ENCODE results near the gene DYNC2LI1.

DYNC2LI1 gene

DNA sequence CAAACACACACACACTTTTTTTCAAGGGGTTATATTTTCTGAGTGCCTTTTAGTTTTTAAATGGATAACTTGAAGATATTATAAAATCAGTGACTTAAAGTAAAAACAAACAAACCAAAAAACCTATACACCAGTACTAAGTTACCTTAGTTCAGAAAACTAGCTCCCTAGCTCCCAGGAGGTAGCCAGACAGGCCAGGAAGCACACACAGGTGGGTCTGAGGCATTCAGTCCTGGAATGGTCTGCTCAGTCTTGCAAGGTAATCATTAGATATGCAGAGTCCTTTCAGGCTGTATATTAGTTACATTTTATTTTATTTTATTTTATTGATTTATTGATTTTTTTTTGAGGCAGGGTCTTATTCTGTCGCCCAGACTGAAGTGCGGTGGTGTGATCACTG lies 10.7 kb upstream of the DYNC2LI1 start:
- no peak for DNase-seq (ENCODE audit: low spot score)
- TF ChIP-seq, protein P1, sequence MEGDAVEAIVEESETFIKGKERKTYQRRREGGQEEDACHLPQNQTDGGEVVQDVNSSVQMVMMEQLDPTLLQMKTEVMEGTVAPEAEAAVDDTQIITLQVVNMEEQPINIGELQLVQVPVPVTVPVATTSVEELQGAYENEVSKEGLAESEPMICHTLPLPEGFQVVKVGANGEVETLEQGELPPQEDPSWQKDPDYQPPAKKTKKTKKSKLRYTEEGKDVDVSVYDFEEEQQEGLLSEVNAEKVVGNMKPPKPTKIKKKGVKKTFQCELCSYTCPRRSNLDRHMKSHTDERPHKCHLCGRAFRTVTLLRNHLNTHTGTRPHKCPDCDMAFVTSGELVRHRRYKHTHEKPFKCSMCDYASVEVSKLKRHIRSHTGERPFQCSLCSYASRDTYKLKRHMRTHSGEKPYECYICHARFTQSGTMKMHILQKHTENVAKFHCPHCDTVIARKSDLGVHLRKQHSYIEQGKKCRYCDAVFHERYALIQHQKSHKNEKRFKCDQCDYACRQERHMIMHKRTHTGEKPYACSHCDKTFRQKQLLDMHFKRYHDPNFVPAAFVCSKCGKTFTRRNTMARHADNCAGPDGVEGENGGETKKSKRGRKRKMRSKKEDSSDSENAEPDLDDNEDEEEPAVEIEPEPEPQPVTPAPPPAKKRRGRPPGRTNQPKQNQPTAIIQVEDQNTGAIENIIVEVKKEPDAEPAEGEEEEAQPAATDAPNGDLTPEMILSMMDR (IDR thresholded peaks at IDR 0.05; ENCODE audit: extremely low read depth, missing control alignments): no peak

DNA sequence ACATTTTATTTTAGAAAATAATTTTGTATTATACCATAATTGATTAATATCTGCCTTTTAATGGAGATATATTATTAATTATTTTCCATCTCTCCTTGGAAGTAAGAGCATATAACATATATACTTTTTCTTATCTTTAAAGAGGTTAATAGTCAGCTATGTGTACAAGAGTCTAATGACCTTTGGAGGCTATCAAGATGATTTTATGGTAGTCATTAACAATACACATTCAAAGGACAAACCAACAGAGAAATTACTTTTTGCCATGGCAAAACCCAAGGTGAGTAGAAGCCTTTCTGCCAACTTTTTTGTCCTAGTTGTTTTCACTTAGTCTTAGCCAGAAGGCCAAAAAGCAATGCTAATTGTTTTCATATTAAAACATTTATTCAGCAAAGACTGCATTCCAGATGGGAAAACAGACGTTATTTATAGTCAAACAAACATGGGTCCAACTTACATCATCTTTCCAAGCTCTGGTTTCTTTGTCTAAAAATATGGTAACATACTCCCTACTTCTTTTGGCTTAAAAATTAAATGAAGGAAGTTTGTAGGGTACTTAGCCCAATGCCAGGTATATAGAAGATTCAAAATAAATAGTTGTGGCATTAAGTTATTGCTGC lies 9.6 kb upstream of the DYNC2LI1 start:
- DNase-seq (ENCODE audit: low spot score): no peak
- TF ChIP-seq, protein P1 (IDR thresholded peaks at IDR 0.05; ENCODE audit: extremely low read depth, missing control alignments): no peak

DNA sequence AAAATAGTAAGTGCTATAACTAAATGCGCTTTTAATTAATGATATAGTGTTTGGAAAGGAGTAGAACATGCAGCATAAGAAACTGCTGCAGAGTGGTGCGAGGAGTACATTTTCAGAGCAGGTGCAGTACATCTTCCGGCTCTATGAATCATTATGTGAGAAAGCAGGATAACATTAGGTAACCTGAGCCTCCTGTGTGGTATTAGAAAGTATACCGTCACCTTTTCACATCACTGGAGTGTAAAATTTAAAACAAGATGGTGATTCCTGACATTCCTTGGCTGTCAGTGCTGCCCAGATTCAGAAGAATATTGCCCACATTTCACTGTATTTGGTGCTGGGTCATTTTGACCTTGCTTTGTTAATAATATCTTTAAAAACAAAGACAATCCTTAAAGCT lies 7.8 kb upstream of the DYNC2LI1 start:
- TF ChIP-seq, protein P1 (IDR thresholded peaks at IDR 0.05; ENCODE audit: extremely low read depth, missing control alignments): no peak
- DNase-seq (ENCODE audit: low spot score): no peak

DNA sequence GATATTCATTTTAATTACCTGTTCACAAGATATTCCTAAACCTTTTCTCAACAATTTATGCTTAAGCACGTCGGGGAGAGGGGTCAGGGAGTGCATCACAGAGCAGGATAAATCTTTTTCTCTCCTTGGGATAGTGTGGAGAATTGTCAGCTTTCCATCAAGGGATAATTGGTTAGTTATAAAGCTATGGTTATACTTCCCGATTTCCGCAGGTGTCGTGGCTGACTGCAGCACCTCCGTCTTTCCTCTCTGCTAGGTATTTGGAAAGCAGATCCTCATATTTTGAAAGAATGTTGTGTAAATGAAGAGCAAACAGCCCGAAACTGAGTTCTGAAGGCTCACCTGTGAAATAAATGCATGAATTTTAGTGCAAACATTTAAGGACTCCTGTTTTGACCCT lies 778 bp downstream of the DYNC2LI1 start:
- TF ChIP-seq, protein P1 (IDR thresholded peaks at IDR 0.05; ENCODE audit: extremely low read depth, missing control alignments): no peak
- DNase-seq (ENCODE audit: low spot score): no peak

DNA sequence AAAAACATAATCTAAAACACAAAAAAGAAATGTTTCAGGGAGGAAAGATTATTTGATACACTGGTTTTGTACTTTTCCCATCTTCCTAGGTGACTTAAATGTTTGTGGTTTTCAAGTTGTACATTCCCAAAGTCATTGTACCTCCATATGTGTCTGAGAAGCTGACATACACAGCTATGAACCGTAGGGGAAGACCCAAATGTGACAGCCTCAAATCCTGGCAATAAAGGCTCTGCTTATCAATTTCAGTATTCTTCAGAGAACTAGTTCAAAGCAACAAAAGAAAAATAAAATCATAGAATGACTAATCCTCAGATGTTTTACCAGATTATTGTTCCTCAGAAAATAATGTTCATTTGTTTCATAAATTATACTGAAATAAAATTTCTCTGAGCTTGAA lies 2.5 kb downstream of the DYNC2LI1 start:
- TF ChIP-seq, protein P1 (IDR thresholded peaks at IDR 0.05; ENCODE audit: extremely low read depth, missing control alignments): no peak
- DNase-seq (ENCODE audit: low spot score): no peak

DNA sequence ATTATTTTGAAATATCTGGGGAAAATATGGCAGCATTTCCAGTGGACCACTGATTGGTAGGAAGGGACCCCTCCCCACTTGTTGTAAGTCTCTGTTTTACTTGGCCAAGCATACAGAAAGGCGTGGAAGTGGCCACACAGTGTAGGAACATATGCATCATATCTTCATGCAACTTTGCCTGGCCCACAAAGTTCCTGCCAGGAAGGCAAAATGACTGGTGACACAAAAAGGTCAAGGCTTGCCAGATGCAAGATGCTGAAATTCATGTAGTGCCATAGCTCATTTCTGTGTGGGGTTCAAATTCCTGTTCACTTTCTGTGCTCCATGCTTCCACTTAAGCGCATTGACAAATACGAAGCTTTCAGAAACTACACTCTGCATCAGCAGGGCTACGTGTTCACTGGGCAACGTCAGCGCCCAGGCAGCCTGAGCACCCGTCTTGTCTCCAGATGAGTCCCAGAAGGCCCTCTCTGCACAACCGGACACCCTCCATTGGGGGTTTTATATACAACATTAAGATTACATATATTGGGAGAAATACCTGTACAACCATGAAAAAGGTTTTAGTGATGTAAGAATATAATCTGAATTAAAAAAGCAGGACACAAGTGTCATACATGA lies 3.6 kb downstream of the DYNC2LI1 start:
- TF ChIP-seq, protein P1 (IDR thresholded peaks at IDR 0.05; ENCODE audit: extremely low read depth, missing control alignments): no peak
- no peak for DNase-seq (ENCODE audit: low spot score)

DNA sequence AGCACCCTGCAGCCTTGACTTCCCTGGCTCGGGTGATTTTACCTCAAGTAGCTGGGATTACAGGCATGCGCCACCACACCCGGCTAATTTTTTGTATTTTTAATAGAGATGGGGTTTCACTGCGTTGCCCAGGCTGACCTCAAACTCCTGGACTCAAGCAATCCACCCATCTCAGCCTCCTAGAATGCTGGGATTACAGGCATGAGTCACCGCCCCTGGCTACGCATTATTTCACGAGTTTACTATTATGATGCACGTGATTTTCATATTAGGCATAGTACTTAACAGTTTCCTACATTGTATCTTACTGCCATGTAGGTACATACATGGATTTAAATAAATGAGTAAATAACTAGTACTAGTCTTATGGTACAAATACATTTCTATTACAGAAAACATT lies 4.4 kb downstream of the DYNC2LI1 start:
- DNase-seq (ENCODE audit: low spot score): no peak
- TF ChIP-seq, protein P1 (IDR thresholded peaks at IDR 0.05; ENCODE audit: extremely low read depth, missing control alignments): no peak

All from GM20000 (cell line).